22Rv1 (cell line): Measurements from ENCODE around the gene HSD17B13.
"Not testable (repeated sequence)": the region's sequence is repeated elsewhere in the genome, so short reads cannot be mapped to it uniquely, and the experiment has no call there.

Experiments used
- ZFX ChIP-seq: fragments of 450-650 bp; IDR thresholded peaks from 2 replicates; pipeline ENCODE4 v1.6.1; 2017; ENCODE audit warnings: antibody characterized with exemption, borderline replicate concordance
- TF ChIP-seq, protein P1 (sequence below): fragments of 450-650 bp; IDR thresholded peaks from 2 replicates; pipeline ENCODE4 v1.5.1; 2017; ENCODE audit warnings: mild to moderate bottlenecking

DNA sequence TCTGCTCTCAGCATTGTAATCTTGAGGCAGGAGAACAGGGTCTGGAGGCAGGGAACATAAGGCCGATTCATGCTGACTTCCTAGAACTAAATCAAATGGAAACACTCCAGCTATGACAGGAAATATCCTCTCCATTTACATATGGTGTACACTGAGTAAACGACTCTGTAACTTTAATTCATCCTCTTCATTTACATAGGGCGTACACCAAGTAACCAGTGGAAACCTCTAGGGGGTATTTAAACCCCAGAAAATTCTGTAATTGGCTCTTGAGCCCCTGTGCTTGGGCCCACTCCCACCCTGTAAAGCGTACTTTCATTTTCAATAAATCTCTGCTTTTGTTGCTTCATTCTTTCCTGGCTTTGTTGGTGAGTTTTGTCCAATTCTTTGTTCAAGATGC, 7.7 kb downstream of the HSD17B13 start:
- TF ChIP-seq, protein P1, sequence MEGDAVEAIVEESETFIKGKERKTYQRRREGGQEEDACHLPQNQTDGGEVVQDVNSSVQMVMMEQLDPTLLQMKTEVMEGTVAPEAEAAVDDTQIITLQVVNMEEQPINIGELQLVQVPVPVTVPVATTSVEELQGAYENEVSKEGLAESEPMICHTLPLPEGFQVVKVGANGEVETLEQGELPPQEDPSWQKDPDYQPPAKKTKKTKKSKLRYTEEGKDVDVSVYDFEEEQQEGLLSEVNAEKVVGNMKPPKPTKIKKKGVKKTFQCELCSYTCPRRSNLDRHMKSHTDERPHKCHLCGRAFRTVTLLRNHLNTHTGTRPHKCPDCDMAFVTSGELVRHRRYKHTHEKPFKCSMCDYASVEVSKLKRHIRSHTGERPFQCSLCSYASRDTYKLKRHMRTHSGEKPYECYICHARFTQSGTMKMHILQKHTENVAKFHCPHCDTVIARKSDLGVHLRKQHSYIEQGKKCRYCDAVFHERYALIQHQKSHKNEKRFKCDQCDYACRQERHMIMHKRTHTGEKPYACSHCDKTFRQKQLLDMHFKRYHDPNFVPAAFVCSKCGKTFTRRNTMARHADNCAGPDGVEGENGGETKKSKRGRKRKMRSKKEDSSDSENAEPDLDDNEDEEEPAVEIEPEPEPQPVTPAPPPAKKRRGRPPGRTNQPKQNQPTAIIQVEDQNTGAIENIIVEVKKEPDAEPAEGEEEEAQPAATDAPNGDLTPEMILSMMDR, result not testable (repeated sequence)
- TF ChIP-seq ZFX, result not testable (repeated sequence)
